ENCODE measurements around the gene OPCML. TPM values are rescaled to one million over a fixed set of nuclear protein-coding genes. Genes with fewer than 3 reads are reported as not detected.

The OPCML gene
- total and polyA plus RNA-seq, 2 experiments from 2014 or later: 1.2 to 4.4 TPM

- H4K20me1 ChIP-seq (replicated peaks; ENCODE audit: insufficient read depth): no peaks in the 10 kb centered on the region
- Mint-ChIP-seq H3K4me1 (peaks cover 19% of the 10 kb centered on the region), H3K36me3 (ENCODE audit: low read depth) (no peaks in the 10 kb centered on the region), H3K27ac (no peak overlapping the region), H3K27me3 (ENCODE audit: insufficient read depth, low read depth, poor library complexity) (peaks cover 7% of the 10 kb centered on the region), H3K4me3 (no peak overlapping the region), H3K9me3 (no peaks in the 10 kb centered on the region; the same call in 2 of the 3 replicates)
- no peak for DNase-seq (ENCODE audit: low spot score)
- H3K9me2 ChIP-seq (ENCODE audit: insufficient read depth): peaks cover 54% of the 10 kb centered on the region
- no peaks in the 10 kb centered on the region for H3K27me3 ChIP-seq (ENCODE audit: insufficient read depth)
- no peaks in the 10 kb centered on the region for H3K79me2 ChIP-seq (replicated peaks; ENCODE audit: insufficient read depth)
- peaks cover 20% of the 10 kb centered on the region for H3K4me1 ChIP-seq (ENCODE audit: insufficient read depth)
- no peak overlapping the region for H3K27ac ChIP-seq (ENCODE audit: low read depth)
- no peak for TF ChIP-seq JUNB (IDR thresholded peaks at IDR 0.05; ENCODE audit: unreplicated experiment)
- TF ChIP-seq STAT1 (IDR thresholded peaks at IDR 0.05; ENCODE audit: unreplicated experiment): no peak
- TF ChIP-seq CTCF (conservative IDR thresholded peaks at IDR 0.05; ENCODE audit: low read depth in 2 of 2): no peak
- TF ChIP-seq ETS1 (IDR thresholded peaks at IDR 0.05): no peak
- no peak for TF ChIP-seq EZH2phosphoT487 (IDR thresholded peaks at IDR 0.05; ENCODE audit: unreplicated experiment)
- TF ChIP-seq POLR2AphosphoS5 (IDR thresholded peaks at IDR 0.05; ENCODE audit: low read depth): no peak
- TF ChIP-seq EZH2 (IDR thresholded peaks at IDR 0.05; ENCODE audit: low read depth, unreplicated experiment): no peak
- TF ChIP-seq CREB1 (CRISPR knock-in tag; IDR thresholded peaks at IDR 0.05; ENCODE audit: low read depth): no peak
- TF ChIP-seq ZNF114 (CRISPR knock-in tag; IDR thresholded peaks at IDR 0.05): no peak
- TF ChIP-seq ZNF462 (CRISPR knock-in tag; IDR thresholded peaks at IDR 0.05): no peak
- no peak for TF ChIP-seq REST (IDR thresholded peaks at IDR 0.05; ENCODE audit: unreplicated experiment)
- ATAC-seq: no peak
- H2AFZ ChIP-seq: no peak overlapping the region
- no peaks in the 10 kb centered on the region for H3K36me3 ChIP-seq (ENCODE audit: insufficient read depth)
- no peaks in the 10 kb centered on the region for H3F3A ChIP-seq (replicated peaks; ENCODE audit: low read depth)
- H3K4me2 ChIP-seq: no peak overlapping the region
- H3K4me3 ChIP-seq: no peak overlapping the region
These were observed 634.3 kb downstream of the OPCML start for GRCh38 chr11:132898021-132898420.

Data from GM23338 (cell line).